Fibroblast of skin of left biceps (primary cell): ENCODE results near the gene GMIP.
"Not testable (repeated sequence)": the region's sequence is repeated elsewhere in the genome, so short reads cannot be mapped to it uniquely, and the experiment has no call there.

Experiments
- DNase-seq, 2 experiments: peaks; one replicate each; pipeline ENCODE4 v3.0.0-alpha.2; 2013; ENCODE audit warnings: low read depth in 2 of 2

GMIP gene

DNA sequence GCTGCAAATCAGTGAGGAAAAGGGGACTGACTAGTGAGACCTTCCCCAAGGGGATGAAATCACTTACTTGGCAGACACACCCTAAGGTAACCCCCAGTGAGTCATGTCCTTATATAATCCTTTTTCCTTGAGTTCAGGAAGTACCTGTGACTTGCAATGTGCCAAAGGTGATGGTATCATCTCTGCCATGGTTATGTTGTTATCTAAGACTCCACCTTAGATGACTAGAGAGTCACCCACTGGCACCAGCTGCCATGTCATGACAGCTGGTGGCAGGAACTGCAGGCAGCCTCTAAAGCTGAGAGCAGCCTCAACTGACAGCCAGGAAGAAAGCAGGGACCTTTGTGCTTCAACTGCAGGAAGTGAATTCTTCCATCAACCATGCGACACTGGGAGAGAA lies 37.4 kb downstream of the GMIP start:
- no peak for DNase-seq

DNA sequence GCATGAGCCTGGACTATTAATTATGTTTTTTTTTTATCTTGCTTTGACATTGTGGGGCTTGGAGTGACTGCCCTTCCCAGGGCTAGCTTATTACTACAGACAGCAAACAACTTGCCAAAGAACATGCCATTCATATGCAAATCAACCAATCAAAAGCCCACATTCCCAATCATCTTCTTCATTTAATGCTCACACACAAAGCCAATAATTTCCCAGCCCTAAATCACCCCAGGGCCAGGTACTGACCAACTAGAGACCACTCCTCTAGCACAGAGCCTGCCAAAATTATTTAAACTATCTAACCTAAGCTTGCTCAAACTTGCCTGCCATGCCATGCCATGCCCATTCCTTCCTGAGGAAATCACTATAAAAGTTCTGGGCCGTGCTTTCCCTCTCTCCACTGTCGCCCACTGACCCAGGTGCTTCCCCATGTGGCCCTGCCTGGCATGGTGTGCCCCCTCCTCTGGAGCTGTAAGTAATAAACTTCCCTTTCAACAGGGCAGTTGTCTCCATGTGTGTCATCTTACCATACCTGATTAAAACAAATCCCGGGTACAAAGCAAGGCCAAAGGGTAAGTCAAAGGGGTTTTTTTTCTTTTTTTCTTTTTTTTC lies 40.6 kb downstream of the GMIP start:
- DNase-seq, result no peak

DNA sequence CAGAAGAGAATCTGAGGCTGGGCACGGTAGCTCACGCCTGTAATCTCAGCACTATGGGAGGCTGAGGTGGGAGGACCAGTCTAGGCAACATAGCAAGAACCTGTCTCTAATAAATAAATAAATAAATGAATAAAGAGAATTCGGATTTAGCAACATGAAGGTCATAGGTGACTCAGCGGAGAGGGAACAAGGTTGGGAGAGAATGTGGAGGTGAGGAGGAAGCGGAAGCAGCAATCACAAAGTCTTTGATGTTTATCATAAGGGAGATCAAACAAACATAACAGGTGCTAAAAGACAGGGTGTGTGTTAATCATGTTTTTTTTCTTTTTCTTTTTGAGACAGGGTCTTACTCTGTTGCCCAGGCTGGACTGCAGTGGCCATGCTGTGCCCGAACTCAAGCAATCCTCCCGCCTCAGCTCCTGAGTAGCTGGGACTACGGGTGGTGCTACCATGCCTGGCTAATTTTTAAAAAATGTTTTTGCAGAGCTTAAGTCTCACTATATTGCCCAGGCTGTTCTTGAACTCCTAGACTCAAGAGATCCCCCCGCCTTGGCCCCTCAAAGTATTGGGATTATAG lies 41.2 kb downstream of the GMIP start:
- DNase-seq, result no peak

DNA sequence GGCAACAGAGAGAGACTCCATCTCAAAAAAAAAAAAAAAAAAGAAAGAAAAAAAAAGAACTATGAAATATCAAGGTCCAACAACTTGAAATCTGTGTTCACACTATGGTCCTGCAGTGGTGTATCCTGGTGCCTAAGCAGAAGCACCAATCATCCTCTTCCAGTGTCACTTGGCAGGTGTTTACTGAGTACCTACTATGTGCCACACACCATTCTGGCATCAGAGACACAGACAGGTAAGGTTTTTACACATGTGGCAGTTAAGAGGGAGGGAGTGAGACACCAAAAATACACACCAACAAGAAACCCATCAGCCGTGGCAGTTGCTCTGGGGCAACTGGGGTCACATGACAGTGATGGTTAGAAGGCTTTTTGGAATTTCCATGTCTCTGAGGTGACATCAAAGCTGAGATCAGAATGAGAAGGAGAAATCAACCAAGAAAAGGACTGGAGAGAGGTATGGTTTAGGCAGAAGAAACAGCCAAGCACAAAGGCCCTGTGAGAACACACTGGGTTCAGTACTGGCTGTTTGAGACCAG lies 42.6 kb downstream of the GMIP start:
- DNase-seq, result no peak

DNA sequence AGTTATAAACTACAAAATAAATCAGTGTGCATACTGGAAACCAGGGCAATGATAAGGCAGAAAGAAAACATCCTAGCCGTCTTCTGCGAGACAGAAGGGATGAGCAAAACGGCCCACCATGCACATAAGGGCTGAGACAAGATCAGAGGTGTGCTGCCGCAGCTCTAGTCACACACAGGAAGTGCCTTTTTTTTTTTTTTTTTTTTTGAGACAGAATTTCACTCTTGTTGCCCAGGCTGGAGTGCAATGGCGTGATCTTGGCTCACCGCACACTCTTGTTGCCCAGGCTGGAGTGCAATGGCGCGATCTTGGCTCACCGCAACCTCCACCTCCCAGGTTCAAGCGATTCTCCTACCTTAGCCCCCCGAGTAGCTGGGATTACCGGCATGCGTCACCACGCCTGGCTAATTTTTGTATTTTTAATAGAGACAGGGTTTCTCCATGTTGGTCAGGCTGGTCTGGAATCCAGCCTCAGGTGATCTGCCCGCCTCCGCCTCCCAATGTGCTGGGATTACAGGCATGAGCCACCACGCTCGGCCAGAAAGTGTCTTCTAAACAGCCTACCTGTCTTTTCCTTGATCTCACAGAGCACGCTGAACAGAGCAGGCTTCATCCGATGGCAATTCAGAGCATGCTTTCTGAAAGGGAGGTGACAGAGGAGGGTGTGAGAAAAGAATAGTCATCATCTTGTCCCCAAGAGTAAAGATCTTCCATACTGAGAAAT lies 44.6 kb downstream of the GMIP start:
- DNase-seq, result not testable (repeated sequence)

DNA sequence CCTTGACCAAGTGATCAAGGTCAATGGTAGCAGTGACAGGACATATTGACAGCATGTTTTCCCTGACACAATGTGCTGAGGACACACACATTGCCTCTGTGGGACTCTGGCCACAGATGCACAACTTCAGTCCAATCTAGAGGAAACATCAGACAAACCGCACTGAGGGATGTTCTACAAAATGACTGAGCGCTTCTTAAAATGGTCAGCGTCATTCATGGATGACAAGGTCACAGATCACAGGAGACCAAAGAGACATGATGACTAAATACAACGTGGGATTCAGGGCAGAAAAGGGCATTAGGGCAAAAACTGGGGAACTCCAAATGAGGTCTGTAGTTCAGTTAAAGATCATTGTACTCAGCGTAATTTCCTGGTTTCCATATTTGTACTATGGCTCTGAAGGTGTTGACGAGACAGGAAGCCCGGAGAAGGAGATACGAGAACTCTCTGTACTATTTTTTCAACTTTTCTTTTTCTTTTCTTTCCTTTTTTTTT lies 45.6 kb downstream of the GMIP start:
- DNase-seq, result no peak

DNA sequence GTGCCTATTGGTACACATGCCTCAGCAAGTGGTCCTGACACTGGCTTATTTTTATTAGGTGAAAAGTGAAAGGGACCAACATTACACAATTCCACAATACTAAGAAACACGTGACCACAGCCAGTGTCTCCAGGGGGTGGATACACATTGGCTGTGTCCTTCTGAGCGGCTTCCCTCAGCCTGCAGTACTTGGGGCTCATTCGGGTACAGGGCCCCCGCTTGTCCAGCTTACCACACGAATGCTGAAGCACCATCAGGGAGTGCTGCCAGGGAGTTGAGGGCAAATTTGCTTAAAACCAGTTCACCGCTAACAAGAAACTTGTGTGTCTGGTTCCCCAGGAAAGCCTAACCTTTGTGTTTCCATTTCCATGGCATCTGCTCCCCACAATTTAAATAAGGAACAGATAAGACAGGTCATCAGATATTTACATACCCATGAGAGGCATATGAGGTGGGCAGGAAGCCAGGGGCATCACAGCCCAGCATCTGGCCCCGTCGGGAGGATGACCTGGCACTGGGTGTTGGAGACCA lies 48.2 kb downstream of the GMIP start:
- no peak for DNase-seq

DNA sequence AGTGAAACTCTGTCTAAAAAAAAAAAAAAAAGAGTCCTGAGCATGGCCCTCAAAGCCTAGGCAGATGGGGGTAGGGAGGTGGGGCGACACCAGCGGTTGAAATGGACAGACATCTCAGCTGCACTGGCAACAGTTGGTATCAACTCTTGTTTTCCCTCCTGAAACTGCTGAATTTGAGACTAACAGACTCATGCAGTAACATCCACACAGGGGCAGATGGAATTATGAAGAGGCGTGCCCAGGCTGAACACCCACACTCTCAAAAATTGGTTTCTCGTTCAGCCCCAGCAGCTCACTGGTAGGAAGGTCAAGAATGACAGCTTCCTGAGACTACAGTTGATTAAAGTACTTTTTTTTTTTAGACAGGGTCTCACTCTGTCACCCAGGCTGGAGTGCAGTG lies 49.1 kb downstream of the GMIP start:
- DNase-seq, result no peak

DNA sequence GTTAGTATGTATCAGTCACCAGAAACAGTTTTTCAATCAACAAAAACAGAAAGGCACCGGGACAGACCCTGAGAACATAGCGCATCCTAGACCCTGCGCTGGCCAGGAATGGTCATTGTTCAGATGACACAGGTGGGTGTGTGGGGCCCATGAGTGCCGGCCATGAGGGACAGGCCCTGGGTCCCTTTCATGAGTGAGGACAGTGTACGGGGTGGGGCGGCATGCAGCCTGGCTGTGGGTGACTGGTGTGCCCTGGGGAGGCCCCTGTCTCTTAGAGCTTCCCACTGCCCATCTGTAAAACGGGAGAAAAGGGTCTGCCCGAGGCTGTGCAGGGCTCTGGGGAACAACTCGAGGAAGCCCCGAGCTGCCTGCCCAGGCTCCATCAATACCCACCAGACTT lies 50.8 kb downstream of the GMIP start:
- DNase-seq, result no peak

DNA sequence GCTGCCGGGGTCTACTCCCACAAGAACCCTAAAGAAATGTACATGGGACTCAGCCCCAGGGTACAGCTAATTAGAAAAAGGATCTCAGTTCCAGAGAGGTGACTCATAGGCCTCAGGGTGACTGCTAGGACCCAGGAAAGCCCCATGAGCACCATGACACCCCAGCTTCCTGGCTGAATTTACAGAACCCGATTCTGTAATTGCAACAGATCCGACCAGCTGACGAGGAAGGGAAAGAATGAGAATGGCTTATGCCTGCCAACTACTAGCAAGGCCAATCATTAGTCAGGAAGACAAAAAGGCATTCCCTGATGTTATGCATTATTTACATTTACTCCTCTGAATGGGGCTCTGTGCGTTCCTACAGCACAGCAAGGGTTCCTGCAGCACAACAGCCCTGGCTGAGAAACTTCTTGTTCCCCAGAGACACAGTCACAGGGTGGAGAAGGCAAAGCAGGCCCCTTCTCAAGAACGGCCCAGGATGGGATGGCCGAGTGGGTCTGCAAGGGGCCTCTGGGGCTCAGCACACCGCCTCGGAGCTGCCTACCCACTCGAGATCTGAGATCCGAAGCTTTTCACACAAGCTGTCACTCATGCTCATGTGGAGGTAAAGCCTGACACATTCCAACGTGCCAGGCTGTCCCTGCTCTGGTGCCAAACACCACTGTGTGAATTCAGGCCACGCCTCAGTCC lies 52.2 kb downstream of the GMIP start:
- DNase-seq, result peak; percentile 91 to 92

DNA sequence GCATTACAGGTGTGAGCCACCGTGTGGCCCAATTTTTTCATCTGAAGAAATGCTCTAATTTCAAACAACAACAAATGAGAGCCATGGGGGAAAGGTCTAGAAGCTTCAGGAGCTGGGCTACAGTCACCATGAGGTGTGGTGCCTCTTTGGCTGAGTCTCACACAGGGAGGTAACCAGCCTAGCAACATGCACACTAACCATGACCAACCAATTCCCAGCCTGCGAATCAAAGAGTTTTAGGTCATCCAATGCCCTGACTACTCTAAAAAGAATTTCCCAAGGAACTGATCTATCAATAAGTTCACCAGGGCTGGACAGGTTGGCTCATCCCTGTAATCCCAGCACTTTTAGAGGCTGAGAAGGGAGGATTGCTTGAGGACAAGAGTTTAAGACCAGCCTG lies 54.9 kb downstream of the GMIP start:
- DNase-seq, result no peak

DNA sequence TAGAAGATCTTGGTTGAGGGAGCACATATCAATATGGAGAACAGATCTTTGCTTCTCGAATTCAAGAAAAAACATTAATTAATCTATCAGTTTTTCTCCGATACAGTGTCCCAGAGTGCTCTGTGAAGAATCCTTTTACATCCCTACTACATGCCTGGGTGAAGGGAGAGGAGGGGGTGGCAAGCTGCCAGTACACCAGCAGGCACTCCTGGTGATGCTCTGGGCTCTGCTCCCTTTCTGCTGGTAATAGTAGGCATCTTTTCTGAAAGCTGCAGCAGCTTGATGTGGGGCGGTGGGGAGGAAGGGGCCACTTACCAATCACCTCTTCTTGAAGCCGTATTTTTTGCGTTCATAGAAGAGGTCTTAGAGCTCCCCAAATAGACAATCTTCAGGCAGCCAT lies 55.7 kb downstream of the GMIP start:
- DNase-seq, result no peak

DNA sequence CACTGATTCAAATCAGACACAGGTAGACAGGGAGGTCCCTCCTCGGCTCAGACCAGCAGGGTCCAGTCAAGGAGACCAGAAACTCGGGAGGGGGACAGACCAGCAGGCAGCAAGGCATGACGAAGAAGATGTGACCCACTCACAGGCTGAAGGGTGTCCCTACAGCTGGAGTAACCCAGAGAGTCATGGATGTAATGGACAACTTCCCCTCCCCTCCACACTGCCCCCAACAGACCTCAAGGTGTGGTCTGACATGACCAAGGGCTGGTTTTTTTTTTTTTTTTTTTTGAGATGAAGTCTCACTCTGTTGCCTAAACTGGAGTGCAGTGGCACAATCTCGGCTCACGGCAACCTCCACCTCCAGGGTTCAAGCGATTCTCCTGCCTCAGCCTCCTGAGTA lies 59.1 kb downstream of the GMIP start:
- no peak for DNase-seq

DNA sequence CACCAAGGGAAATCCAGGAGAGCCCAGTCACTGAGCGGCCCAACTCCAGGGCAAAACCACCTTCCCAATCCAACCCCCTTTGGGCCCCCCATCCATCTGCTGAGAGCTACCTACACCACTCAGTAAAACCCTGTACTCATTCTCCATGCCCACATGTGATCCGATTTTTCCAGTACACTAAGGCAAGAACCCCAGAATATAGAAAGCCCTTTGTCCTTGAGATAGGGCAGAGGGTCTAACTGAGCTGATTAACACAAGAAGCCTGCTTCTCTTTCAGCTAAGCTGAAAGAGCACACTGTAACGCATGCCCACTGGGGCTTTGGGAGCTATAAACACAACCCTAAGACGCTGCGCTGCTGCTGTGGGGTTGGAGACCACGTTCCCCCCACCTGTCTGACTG lies 61.0 kb downstream of the GMIP start:
- no peak for DNase-seq

DNA sequence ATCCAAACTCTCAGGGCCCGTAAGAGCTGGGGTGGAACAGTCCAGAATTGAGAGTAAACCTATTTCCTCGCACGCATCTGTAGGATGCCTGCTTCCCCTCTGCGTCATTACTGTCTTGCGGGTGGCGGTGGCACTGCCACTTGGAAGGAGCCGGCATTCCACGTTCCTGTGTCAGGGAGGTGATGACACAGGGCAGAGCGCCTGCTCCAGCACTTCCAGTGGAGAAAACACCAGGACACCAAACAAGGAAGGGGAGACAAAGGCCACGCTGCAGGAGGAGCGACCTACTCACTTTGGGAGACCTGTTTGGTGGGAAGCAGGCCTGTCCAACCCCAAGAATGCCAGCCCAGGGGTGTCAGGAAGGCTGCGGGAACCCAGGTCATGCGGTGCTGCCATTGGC lies 62.1 kb downstream of the GMIP start:
- no peak for DNase-seq

DNA sequence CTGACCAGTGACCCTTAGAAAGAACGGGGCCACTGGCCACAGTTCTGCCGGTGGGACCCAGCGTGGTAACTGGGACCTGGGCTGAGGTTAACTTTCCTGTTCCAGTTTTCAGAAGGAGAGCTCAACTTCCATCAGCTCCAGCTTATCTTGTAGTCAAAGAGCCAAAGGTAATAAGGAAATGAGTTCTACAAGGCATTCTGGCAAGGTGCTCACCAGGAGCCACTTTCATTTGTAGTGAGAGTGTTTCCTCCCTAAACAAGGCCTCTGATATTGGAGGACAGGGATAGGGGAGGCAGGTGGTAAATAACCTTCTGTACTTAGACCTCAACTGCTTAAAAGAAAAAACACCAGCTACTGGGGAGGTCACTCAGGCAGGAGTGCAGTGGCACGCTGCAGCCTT lies 63.0 kb downstream of the GMIP start:
- no peak for DNase-seq

DNA sequence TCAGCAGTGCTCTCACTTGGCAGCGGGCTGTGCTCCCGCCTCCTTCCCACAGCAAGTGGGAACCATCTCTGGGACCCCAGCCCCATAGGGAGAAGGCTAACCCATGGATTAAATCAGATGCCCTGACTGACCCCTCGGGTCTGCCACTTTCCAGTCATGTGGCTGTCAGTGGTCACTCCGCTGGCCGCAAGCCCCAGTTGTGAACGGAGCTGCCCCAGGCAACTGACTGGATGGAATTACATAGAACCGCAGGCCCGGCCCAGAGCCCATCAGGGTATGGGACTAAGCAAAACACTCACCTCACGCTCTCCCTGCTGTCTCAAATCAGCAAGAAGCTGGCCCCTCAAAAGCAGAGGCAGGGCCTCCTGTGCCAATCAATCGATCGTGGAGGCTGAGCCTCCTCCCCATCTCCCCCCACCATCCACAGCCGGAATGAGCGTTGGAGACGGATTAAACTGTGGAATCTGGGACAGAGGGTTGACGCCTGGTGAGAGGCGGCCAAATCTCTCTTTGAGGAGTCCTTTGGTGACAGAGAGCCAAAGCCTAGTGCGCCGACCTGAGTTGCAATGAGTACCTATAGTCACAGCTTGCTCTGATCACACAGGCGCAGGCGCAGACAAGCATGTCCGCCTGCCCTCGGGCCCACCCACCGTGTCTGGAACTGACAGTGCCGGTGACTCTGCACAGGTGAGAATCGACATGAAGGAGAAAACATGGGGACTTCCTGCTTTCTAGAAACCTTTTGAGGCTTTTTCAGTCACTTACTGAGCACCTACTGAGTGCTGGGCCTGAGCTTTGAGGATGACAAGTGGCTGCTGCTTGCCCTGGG lies 63.7 kb downstream of the GMIP start:
- DNase-seq, result no peak
